NCI-H146 (cell line): ENCODE results near the gene CERS2.
A peak's percentile ranks its signal among the peaks of the same experiment; 100 is the strongest.

Source experiments
- DNase-seq: peaks from one replicate; lab custom pipeline; 2025; lab: John Stamatoyannopoulos, UW

Gene CERS2

GRCh38 chr1:150974580-150975478, at the start of gene CERS2:
TSS of gene CERS2 (minus strand) at chr1:150974835. CDS start at chr1:150969090, 5,745 bp downstream.
- peak; percentile 81 for DNase-seq

- no peak for DNase-seq
These were observed 38.9 kb upstream of the CERS2 start for GRCh38 chr1:151013518-151013917.

GRCh38 chr1:151012684-151013471, 38.2 kb upstream of the CERS2 start:
- DNase-seq = no peak

- peak; percentile 5 for DNase-seq
These were observed 36.7 kb upstream of the CERS2 start for GRCh38 chr1:151011154-151011850.

- DNase-seq = no peak
These were observed 35.7 kb upstream of the CERS2 start for GRCh38 chr1:151010346-151010726.

- no peak for DNase-seq
These were observed 35.2 kb upstream of the CERS2 start for GRCh38 chr1:151009674-151010345.

- no peak for DNase-seq
These were observed 34.6 kb upstream of the CERS2 start for GRCh38 chr1:151009206-151009587.

GRCh38 chr1:151008244-151009205, 33.9 kb upstream of the CERS2 start, which contains the start of gene PRUNE1:
TSS of gene PRUNE1 (plus strand) at chr1:151008449. CDS start at chr1:151008633, 184 bp downstream.
- peak; percentile 95 for DNase-seq

- DNase-seq = no peak
These were observed 33.2 kb upstream of the CERS2 start for GRCh38 chr1:151007853-151008243.

GRCh38 chr1:151006327-151007052, 31.9 kb upstream of the CERS2 start, which contains the start of gene MINDY1:
TSS of gene MINDY1 (minus strand) at chr1:151006902. CDS start at chr1:151002617, 4,285 bp downstream.
- peak; percentile 84 for DNase-seq

GRCh38 chr1:151005729-151006319, 31.2 kb upstream of the CERS2 start:
- DNase-seq = peak; percentile 27

GRCh38 chr1:151003180-151003579, 28.5 kb upstream of the CERS2 start:
- no peak for DNase-seq

GRCh38 chr1:151002611-151003010, 28.0 kb upstream of the CERS2 start:
- DNase-seq = no peak

- no peak for DNase-seq
These were observed 27.4 kb upstream of the CERS2 start for GRCh38 chr1:151002051-151002450.

- DNase-seq = no peak
These were observed 27.0 kb upstream of the CERS2 start for GRCh38 chr1:151001602-151002001.

GRCh38 chr1:151000408-151000807, 25.8 kb upstream of the CERS2 start:
- no peak for DNase-seq

GRCh38 chr1:150999926-151000325, 25.3 kb upstream of the CERS2 start:
- no peak for DNase-seq

- no peak for DNase-seq
These were observed 24.5 kb upstream of the CERS2 start for GRCh38 chr1:150999051-150999674.

GRCh38 chr1:150997949-150998348, 23.3 kb upstream of the CERS2 start:
- DNase-seq = no peak
